ENCODE results near the gene BNIP3.

DNA sequence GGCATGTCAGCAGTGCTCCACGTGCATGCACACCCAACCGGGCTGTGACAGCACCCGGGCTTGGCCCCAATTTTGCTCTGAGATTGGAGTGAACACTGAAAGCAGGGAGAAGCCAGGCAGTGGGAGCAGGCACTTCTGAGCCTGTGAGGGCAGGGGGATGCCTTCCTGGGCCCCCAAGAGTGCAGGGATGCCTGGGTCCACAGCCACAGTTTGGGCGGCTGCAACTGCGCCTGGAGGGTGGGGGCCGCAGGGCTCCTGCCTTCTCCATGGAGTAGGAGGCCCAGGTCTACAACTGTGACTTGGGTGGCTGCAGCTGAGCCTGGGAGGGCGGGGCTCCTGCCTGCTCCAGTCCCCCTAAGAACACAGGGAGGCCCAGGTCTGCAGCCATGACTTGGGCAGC, 37.6 kb upstream of the BNIP3 start:
- TF ChIP-seq, protein P1, sequence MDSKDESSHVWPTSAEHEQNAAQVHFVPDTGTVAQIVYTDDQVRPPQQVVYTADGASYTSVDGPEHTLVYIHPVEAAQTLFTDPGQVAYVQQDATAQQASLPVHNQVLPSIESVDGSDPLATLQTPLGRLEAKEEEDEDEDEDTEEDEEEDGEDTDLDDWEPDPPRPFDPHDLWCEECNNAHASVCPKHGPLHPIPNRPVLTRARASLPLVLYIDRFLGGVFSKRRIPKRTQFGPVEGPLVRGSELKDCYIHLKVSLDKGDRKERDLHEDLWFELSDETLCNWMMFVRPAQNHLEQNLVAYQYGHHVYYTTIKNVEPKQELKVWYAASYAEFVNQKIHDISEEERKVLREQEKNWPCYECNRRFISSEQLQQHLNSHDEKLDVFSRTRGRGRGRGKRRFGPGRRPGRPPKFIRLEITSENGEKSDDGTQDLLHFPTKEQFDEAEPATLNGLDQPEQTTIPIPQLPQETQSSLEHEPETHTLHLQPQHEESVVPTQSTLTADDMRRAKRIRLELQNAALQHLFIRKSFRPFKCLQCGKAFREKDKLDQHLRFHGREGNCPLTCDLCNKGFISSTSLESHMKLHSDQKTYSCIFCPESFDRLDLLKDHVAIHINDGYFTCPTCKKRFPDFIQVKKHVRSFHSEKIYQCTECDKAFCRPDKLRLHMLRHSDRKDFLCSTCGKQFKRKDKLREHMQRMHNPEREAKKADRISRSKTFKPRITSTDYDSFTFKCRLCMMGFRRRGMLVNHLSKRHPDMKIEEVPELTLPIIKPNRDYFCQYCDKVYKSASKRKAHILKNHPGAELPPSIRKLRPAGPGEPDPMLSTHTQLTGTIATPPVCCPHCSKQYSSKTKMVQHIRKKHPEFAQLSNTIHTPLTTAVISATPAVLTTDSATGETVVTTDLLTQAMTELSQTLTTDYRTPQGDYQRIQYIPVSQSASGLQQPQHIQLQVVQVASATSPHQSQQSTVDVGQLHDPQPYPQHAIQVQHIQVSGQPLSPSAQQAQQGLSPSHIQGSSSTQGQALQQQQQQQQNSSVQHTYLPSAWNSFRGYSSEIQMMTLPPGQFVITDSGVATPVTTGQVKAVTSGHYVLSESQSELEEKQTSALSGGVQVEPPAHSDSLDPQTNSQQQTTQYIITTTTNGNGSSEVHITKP (CRISPR knock-in tag; IDR thresholded peaks at IDR 0.05; ENCODE audit: low read depth), result no peak
- TF ChIP-seq EP300 (IDR thresholded peaks at IDR 0.05; ENCODE audit: low read depth in 2 of 2, low read length in 2 of 2), result no peak
- TF ChIP-seq EP300 (CRISPR knock-in tag; IDR thresholded peaks at IDR 0.05; ENCODE audit: borderline replicate concordance), result no peak
- TF ChIP-seq, protein P2, sequence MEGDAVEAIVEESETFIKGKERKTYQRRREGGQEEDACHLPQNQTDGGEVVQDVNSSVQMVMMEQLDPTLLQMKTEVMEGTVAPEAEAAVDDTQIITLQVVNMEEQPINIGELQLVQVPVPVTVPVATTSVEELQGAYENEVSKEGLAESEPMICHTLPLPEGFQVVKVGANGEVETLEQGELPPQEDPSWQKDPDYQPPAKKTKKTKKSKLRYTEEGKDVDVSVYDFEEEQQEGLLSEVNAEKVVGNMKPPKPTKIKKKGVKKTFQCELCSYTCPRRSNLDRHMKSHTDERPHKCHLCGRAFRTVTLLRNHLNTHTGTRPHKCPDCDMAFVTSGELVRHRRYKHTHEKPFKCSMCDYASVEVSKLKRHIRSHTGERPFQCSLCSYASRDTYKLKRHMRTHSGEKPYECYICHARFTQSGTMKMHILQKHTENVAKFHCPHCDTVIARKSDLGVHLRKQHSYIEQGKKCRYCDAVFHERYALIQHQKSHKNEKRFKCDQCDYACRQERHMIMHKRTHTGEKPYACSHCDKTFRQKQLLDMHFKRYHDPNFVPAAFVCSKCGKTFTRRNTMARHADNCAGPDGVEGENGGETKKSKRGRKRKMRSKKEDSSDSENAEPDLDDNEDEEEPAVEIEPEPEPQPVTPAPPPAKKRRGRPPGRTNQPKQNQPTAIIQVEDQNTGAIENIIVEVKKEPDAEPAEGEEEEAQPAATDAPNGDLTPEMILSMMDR (CRISPR knock-in tag; IDR thresholded peaks at IDR 0.05), result no peak
- TF ChIP-seq ZBTB7A (CRISPR knock-in tag; IDR thresholded peaks at IDR 0.05), result no peak
- TF ChIP-seq SP4 (CRISPR knock-in tag; IDR thresholded peaks at IDR 0.05), result no peak
- TF ChIP-seq, protein P3, sequence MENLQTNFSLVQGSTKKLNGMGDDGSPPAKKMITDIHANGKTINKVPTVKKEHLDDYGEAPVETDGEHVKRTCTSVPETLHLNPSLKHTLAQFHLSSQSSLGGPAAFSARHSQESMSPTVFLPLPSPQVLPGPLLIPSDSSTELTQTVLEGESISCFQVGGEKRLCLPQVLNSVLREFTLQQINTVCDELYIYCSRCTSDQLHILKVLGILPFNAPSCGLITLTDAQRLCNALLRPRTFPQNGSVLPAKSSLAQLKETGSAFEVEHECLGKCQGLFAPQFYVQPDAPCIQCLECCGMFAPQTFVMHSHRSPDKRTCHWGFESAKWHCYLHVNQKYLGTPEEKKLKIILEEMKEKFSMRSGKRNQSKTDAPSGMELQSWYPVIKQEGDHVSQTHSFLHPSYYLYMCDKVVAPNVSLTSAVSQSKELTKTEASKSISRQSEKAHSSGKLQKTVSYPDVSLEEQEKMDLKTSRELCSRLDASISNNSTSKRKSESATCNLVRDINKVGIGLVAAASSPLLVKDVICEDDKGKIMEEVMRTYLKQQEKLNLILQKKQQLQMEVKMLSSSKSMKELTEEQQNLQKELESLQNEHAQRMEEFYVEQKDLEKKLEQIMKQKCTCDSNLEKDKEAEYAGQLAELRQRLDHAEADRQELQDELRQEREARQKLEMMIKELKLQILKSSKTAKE (CRISPR knock-in tag; IDR thresholded peaks at IDR 0.05; ENCODE audit: borderline replicate concordance), result no peak
- TF ChIP-seq TGIF2 (CRISPR knock-in tag; IDR thresholded peaks at IDR 0.05), result no peak
- no peak for TF ChIP-seq ZNF33B (CRISPR knock-in tag; IDR thresholded peaks at IDR 0.05)
- no peak for TF ChIP-seq KMT2A (CRISPR knock-in tag; IDR thresholded peaks at IDR 0.05)

Data from HepG2 (cell line).